Osteoblast (primary cell): Measurements from ENCODE around the gene PCCA. TPM values are rescaled to one million over a fixed set of nuclear protein-coding genes. Genes with fewer than 3 reads are reported as not detected.
A peak's percentile ranks its signal among the peaks of the same experiment; 100 is the strongest.

Experiments used
- DNase-seq: peaks from one replicate; pipeline ENCODE4 v3.0.0; 2011; ENCODE audit warnings: low spot score, mixed read lengths; ENCODE audit not compliant: insufficient read length; ENCODE audit errors: missing footprints
- H2AFZ ChIP-seq: 2 replicates; pipeline ENCODE4 v1.6.0; 2011; ENCODE audit warnings: mild to moderate bottlenecking, low read length
- H3K27ac ChIP-seq: 2 replicates; pipeline ENCODE4 v1.5.1; 2011; ENCODE audit warnings: mild to moderate bottlenecking, low read depth, low read length, moderate library complexity
- H3K27me3 ChIP-seq: 2 replicates; pipeline ENCODE4 v1.6.0; 2012; ENCODE audit warnings: mild to moderate bottlenecking, control low read depth, inconsistent platforms, low read length, moderate library complexity; ENCODE audit not compliant: insufficient read depth
- H3K36me3 ChIP-seq: 2 replicates; pipeline ENCODE4 v1.5.1; 2011; ENCODE audit warnings: mild to moderate bottlenecking, low read length, control low read depth, moderate library complexity; ENCODE audit not compliant: insufficient read depth
- H3K4me1 ChIP-seq: 2 replicates; pipeline ENCODE4 v1.5.1; 2011; ENCODE audit warnings: mild to moderate bottlenecking, low read length, control low read depth, moderate library complexity; ENCODE audit not compliant: insufficient read depth
- H3K4me2 ChIP-seq: 2 replicates; pipeline ENCODE4 v1.6.0; 2011; ENCODE audit warnings: mild to moderate bottlenecking, low read length; ENCODE audit not compliant: insufficient read depth
- H3K4me3 ChIP-seq: fragments of 200-600 bp; sonication (generic); 3 replicates; pipeline ENCODE4 v1.5.1; 2012; ENCODE audit warnings: mild to moderate bottlenecking, low read length, inconsistent platforms; ENCODE audit not compliant: insufficient read depth
- H3K79me2 ChIP-seq: 2 replicates; pipeline ENCODE4 v1.6.0; 2012; ENCODE audit warnings: mild to moderate bottlenecking, low read length, control low read depth, inconsistent platforms; ENCODE audit not compliant: insufficient read depth
- H3K9me3 ChIP-seq: 2 replicates; pipeline ENCODE4 v1.5.1; 2011; ENCODE audit warnings: low read depth, low read length, control low read depth
- H4K20me1 ChIP-seq: 2 replicates; pipeline ENCODE4 v1.6.0; 2012; ENCODE audit warnings: mild to moderate bottlenecking, low read length, control low read depth; ENCODE audit not compliant: insufficient read depth
- CTCF ChIP-seq: IDR thresholded peaks from 2 replicates; pipeline ENCODE4 v1.5.1; 2011; ENCODE audit warnings: mild to moderate bottlenecking, low read depth, low read length, moderate library complexity; ENCODE audit errors: extremely low read depth
- total RNA-seq: library from RNA; depleted of rRNA; stranded (reverse); fragments of >200 nt; gene quantifications from 2 replicates; pipeline ENCODE4 v1.2.3, GENCODE V29; 2012

The PCCA gene
- total RNA-seq, 1 donor = 40.5 TPM

DNA sequence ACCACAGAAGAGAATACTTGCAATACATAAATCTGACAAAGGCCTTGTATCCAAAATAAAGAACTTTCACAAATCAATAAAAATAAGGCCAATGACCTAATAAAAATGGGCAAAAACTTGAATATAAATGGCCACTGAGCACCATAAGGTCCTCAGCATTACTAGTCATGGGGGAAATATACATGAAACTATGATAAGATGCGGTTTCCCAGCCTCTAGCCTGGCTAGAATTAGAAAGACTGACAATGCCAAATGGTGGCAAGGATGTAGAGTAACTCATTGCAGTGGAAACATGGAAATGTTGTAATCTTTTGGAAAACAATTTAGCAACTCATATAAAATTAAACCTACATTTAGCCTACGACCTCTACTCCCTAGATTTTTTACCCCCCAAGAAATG is 272.6 kb downstream of the PCCA start:
- Histone ChIP-seq H3K9me3 (no peaks in the 10 kb centered on the region), H3K36me3 (no peaks in the 10 kb centered on the region), H3K27ac (peak overlapping the region; percentile 0), H3K27me3 (no peaks in the 10 kb centered on the region), H3K4me2 (no peak overlapping the region), H4K20me1 (no peaks in the 10 kb centered on the region), H3K4me3 (no peak overlapping the region), H2AFZ (no peak overlapping the region), H3K4me1 (peaks cover 35% of the 10 kb centered on the region), H3K79me2 (no peaks in the 10 kb centered on the region)
- TF ChIP-seq CTCF = no peak
- DNase-seq = peak; percentile 63

GRCh38 chr13:100362371-100362770 is 273.5 kb downstream of the PCCA start:
- Histone ChIP-seq H3K79me2 (no peaks in the 10 kb centered on the region), H3K4me1 (peaks cover 35% of the 10 kb centered on the region), H3K9me3 (no peaks in the 10 kb centered on the region), H3K27me3 (no peaks in the 10 kb centered on the region), H3K27ac (peak overlapping the region; percentile 82), H2AFZ (no peak overlapping the region), H3K36me3 (no peaks in the 10 kb centered on the region), H3K4me3 (no peak overlapping the region), H3K4me2 (no peak overlapping the region), H4K20me1 (no peaks in the 10 kb centered on the region)
- DNase-seq = no peak
- TF ChIP-seq CTCF = no peak

- H3K36me3 ChIP-seq = no peaks in the 10 kb centered on the region
- peaks cover 35% of the 10 kb centered on the region for H3K4me1 ChIP-seq
- no peaks in the 10 kb centered on the region for H4K20me1 ChIP-seq
- DNase-seq = no peak
- peak overlapping the region; percentile 82 for H3K27ac ChIP-seq
- H3K9me3 ChIP-seq = no peaks in the 10 kb centered on the region
- no peaks in the 10 kb centered on the region for H3K79me2 ChIP-seq
- TF ChIP-seq CTCF = no peak
- no peak overlapping the region for H3K4me3 ChIP-seq
- no peaks in the 10 kb centered on the region for H3K27me3 ChIP-seq
- H2AFZ ChIP-seq = no peak overlapping the region
- H3K4me2 ChIP-seq = no peak overlapping the region
These were observed 273.9 kb downstream of the PCCA start for GRCh38 chr13:100362781-100363180.

GRCh38 chr13:100363285-100363711 is 274.4 kb downstream of the PCCA start:
- Histone ChIP-seq H3K4me2 (peak overlapping the region; percentile 62), H3K27me3 (no peaks in the 10 kb centered on the region), H3K9me3 (no peaks in the 10 kb centered on the region), H3K4me1 (peaks cover 35% of the 10 kb centered on the region), H3K27ac (peak overlapping the region; percentile 82), H3K36me3 (no peaks in the 10 kb centered on the region), H3K79me2 (no peaks in the 10 kb centered on the region), H3K4me3 (no peak overlapping the region), H2AFZ (no peak overlapping the region), H4K20me1 (no peaks in the 10 kb centered on the region)
- no peak for TF ChIP-seq CTCF
- no peak for DNase-seq
